HG02885 (cell line): ENCODE results near the gene SZT2.
"Not testable (repeated sequence)": the region's sequence is repeated elsewhere in the genome, so short reads cannot be mapped to it uniquely, and the experiment has no call there.

Experiments
- ATAC-seq: cut with Tn5 transposase; IDR thresholded peaks from one replicate; pipeline ENCODE4 v1.9.1; 2021; ENCODE audit warnings: mild to moderate bottlenecking; ENCODE audit not compliant: unreplicated experiment, poor library complexity

SZT2 gene

DNA sequence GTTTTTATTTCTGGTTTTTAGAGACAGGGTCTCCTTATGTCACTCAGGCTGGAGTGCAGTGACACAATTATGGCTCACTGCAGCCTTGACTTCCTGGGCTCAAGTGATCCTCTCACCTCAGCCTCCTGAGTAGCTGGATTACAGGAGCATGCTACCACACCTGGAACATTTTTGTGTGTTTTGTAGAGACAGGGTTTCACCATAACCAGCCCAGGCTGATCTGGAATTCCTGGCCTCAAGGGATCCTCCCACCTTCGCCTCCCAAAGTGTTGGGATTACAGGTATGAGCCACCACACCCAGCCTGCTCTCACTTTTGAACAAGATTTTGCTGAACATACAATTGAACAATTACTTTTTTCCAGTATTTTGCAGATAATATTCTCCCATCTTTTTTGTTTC lies 88.0 kb downstream of the SZT2 start:
- ATAC-seq = no peak

DNA sequence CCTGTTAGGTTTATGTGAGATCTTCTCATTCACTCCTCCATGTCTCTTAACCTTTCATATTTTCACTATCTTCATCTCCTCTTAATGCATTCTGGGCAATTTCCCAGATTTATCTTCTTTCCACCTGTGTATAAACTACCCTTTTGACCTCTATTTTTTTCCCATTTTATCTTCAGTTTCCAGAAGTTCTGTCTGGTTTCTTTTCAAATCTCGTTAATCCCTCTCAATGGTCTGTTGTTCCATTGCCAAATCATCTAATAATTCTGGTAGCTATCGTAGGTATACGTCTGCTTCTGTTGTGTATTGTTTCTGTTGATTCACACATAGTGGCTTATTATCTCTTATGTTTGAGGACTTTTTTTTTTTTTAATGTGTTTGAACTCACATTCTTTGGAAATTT lies 89.7 kb downstream of the SZT2 start:
- no peak for ATAC-seq

- ATAC-seq = no peak
Observed at GRCh38 chr1:43481491-43481890, 91.8 kb downstream of the SZT2 start.

DNA sequence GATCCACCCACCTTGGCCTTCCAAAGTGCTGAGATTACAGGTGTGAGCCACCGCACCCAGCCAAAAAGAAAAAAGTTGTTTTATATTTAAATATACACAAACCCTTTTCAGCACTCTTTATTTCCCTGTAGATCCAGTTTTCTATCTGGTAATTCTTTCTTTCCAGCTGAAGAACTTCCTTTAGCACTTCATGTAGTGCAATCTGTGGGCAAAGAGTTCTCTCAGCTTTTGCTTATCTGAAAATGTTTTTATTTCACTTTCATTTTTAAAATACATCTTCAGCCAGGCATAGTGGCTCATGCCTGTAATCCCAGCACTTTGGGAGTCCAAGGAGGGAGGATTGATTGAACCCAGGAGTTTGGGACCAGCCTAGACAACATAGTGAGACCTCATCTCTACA lies 92.5 kb downstream of the SZT2 start:
- ATAC-seq = no peak

GRCh38 chr1:43484367-43484766 lies 94.7 kb downstream of the SZT2 start:
- no peak for ATAC-seq

DNA sequence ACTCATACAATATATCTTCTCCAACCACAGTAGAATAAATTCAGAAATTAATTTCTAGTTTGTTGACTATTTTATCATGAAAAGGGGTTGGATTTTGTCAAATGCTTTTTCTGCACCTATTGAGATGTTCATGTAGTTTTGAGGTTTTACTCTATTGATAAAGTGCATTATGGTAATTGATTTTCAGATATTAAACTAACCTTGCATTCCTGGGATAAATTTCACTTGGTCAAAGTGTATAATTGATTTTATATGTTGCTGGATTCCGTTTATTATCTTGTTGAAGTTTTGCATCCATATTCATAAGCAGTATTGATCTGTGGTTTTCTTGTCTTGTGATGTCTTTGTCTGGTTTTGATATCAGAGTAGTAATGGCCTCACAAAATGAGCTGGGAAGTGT lies 98.5 kb downstream of the SZT2 start:
- no peak for ATAC-seq

GRCh38 chr1:43491061-43491460 lies 101.4 kb downstream of the SZT2 start:
- ATAC-seq = no peak

DNA sequence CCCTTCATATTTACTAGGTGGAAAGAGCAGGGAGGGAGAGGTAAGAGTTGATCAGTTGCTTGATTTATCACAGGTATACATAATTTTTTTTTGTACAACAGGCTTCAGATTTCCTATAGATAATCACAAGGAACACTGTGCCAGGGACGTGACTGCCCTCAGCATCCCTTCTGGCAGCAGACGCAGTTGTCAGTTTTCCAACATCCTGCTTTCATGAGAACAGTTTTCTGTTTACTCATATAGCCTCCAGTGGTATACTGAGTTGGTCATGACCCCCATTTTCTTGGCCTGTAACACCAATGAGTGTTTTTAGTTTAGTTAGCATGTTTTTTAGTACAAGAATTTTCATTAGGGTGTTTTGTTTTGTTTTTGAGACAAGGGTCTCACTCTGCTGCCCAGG lies 103.1 kb downstream of the SZT2 start:
- ATAC-seq = no peak

GRCh38 chr1:43493661-43494450 lies 104.2 kb downstream of the SZT2 start:
- ATAC-seq = no peak

DNA sequence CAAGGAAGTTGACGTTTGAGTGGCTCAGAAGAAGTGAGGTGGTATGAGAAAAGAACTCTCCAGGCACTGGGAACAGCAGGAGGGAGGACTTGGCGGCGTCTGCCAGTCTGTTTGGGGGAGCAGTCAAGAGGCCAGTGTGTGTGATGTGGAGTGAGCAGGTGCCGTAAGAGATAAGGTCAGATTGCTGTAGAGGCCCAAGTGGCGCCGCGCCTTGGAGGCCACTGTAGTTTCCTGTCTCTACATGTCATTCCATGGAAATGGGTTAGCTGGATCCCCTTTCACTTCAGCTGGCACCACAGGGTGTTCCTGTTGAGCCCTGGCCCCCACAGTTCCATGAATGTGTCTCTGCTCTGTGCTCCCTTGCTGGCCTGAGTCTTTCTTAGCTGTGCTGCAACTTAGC lies 105.5 kb downstream of the SZT2 start:
- no peak for ATAC-seq

DNA sequence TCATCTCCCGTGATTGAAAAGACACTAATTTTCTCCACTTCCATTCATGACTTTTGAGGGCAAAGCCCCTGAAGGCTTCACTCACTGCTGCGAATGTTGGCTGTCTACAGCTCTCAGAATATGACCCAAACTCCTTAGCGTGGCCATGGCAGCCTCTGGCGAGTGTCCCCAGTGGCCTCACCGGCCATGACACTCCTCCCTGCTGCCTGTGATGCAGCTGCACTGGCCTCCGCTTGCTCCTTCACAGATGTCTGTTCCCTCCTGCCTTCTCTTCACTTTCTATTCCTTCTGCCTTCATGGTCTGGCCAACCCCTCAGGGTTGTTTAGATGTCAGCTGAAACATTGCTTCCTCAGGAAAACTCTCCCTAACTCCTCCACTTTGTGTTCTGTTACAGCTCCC lies 110.2 kb downstream of the SZT2 start:
- no peak for ATAC-seq

GRCh38 chr1:43501806-43502205 lies 112.1 kb downstream of the SZT2 start:
- ATAC-seq = not testable (repeated sequence)

- no peak for ATAC-seq
Observed at GRCh38 chr1:43503534-43503933, 113.8 kb downstream of the SZT2 start.
